SK-N-SH (cell line): Measurements from ENCODE around the gene PLET1. TPM values are rescaled to one million over a fixed set of nuclear protein-coding genes. Genes with fewer than 3 reads are reported as not detected.

Experiments used
- CTCF ChIA-PET: fragments of 300-600, 350-600 bp; formaldehyde crosslinking; extraction: SDS; loops from one replicate; lab custom pipeline; 2021; lab: Yijun Ruan, JAX
- POLR2A ChIA-PET: fragments of 350-600 bp; sonication (Branson Sonifier 250); formaldehyde crosslinking; extraction: SDS; loops from one replicate; lab custom pipeline; 2020; ENCODE audit warnings: antibody characterized with exemption, inconsistent platforms; lab: Yijun Ruan, JAX
- DNase-seq: peaks from one replicate; pipeline ENCODE4 v3.0.0; 2012
- H2AFZ ChIP-seq: fragments of 200-600 bp; sonication (generic); 2 replicates; pipeline ENCODE4 v1.8.1; 2016; ENCODE audit warnings: antibody characterized with exemption, mild to moderate bottlenecking, low read depth
- H3F3A ChIP-seq: fragments of 200-600 bp; sonication (generic); replicated peaks from 2 replicates; pipeline ENCODE3; 2016; ENCODE audit warnings: antibody characterized with exemption, mild to moderate bottlenecking; ENCODE audit not compliant: insufficient read depth
- H3K27ac ChIP-seq, 2 experiments: fragments of 200-500 bp in 1 of 2; fragments of 200-600 bp in 1 of 2; sonication (Bioruptor generic) in 1 of 2; sonication (generic), shearing (Covaris generic) in 1 of 2; 2 replicates each; pipeline versions ENCODE4 v1.5.1 to v1.6.1; 2014 to 2016; ENCODE audit warnings: low read depth in 2 of 2, inconsistent platforms in 1 of 2, low read length in 1 of 2, mild to moderate bottlenecking in 1 of 2, mixed read lengths in 1 of 2
- H3K27me3 ChIP-seq: fragments of 200-600 bp; sonication (generic), shearing (Covaris generic); 2 replicates; pipeline ENCODE4 v1.6.1; 2016; ENCODE audit warnings: mixed run types; ENCODE audit not compliant: insufficient read depth
- H3K36me3 ChIP-seq, 2 experiments: fragments of 200-500 bp in 1 of 2; fragments of 200-600 bp in 1 of 2; sonication (Bioruptor generic) in 1 of 2; sonication (generic) in 1 of 2; replicated peaks in 1 of 2; 2 replicates each; pipeline versions ENCODE3 to v1.5.1; 2014 to 2016; ENCODE audit warnings: low read length in 1 of 2, mild to moderate bottlenecking in 1 of 2; ENCODE audit not compliant: insufficient read depth in 2 of 2, control insufficient read depth in 1 of 2
- H3K4me1 ChIP-seq, 2 experiments: fragments of 200-500 bp in 1 of 2; fragments of 200-600 bp in 1 of 2; sonication (Bioruptor generic) in 1 of 2; sonication (generic), shearing (Covaris generic) in 1 of 2; 2 replicates each; pipeline versions ENCODE4 v1.5.1 to v1.6.1; 2014 to 2016; ENCODE audit warnings: low read depth in 1 of 2, low read length in 1 of 2, mixed run types in 1 of 2; ENCODE audit not compliant: insufficient read depth in 2 of 2, control insufficient read depth in 1 of 2
- H3K4me2 ChIP-seq: fragments of 200-600 bp; sonication (generic), shearing (Covaris generic); 2 replicates; pipeline ENCODE4 v1.6.1; 2017; ENCODE audit warnings: mixed run types
- H3K4me3 ChIP-seq, 2 experiments: fragments of 200-500 bp in 1 of 2; fragments of 200-600 bp in 1 of 2; sonication (Bioruptor generic) in 1 of 2; sonication (generic), shearing (Covaris generic) in 1 of 2; 2 replicates each; pipeline versions ENCODE4 v1.5.1 to v1.8.1; 2014 to 2016; ENCODE audit warnings: low read depth in 2 of 2, inconsistent platforms in 1 of 2, low read length in 1 of 2, mild to moderate bottlenecking in 1 of 2, mixed read lengths in 1 of 2, moderate library complexity in 1 of 2
- H3K79me2 ChIP-seq: fragments of 200-600 bp; sonication (generic); 2 replicates; pipeline ENCODE4 v1.8.1; 2017; ENCODE audit warnings: mild to moderate bottlenecking; ENCODE audit not compliant: insufficient read depth
- H3K9ac ChIP-seq: fragments of 200-600 bp; sonication (generic); 2 replicates; pipeline ENCODE4 v1.6.1; 2017; ENCODE audit warnings: mixed run types
- H3K9me2 ChIP-seq: fragments of 200-600 bp; sonication (generic); 2 replicates; pipeline ENCODE4 v1.6.1; 2017; ENCODE audit warnings: mixed run types
- H3K9me3 ChIP-seq: fragments of 200-600 bp; sonication (generic); 2 replicates; pipeline ENCODE4 v1.6.1; 2017; ENCODE audit warnings: mixed run types, mild to moderate bottlenecking, moderate library complexity
- H4K20me1 ChIP-seq: fragments of 200-600 bp; sonication (generic); 2 replicates; pipeline ENCODE4 v1.6.1; 2017; ENCODE audit warnings: mild to moderate bottlenecking, mixed run types; ENCODE audit not compliant: insufficient read depth
- CTCF ChIP-seq: fragments of 200-600 bp; sonication (generic); IDR thresholded peaks from 2 replicates; pipeline ENCODE4 v1.6.1; 2017; ENCODE audit warnings: antibody characterized with exemption, mild to moderate bottlenecking, moderate library complexity
- EP300 ChIP-seq, 2 experiments: IDR thresholded peaks; 2 replicates each; pipeline versions ENCODE4 v1.4.0 to v1.6.1; 2012; ENCODE audit warnings: borderline replicate concordance in 1 of 2, low read depth in 1 of 2, low read length in 1 of 2
- EZH2phosphoT487 ChIP-seq: fragments of 200-600 bp; sonication (generic); IDR thresholded peaks from 2 replicates; pipeline ENCODE4 v1.6.1; 2017; ENCODE audit warnings: low read depth, mixed run types, mild to moderate bottlenecking, antibody characterized with exemption, moderate library complexity, borderline replicate concordance
- FOXJ3 ChIP-seq: sonication (generic); formaldehyde crosslinking; IDR thresholded peaks from 2 replicates; pipeline ENCODE4 v1.5.1; 2020; ENCODE audit warnings: mild to moderate bottlenecking, missing genetic modification reagents
- GABPA ChIP-seq: IDR thresholded peaks from 2 replicates; pipeline ENCODE4 v1.4.0; 2012; ENCODE audit warnings: low read depth, mild to moderate bottlenecking
- GATA2 ChIP-seq: sonication (generic); formaldehyde crosslinking; IDR thresholded peaks from 2 replicates; pipeline ENCODE4 v1.5.0; 2020; ENCODE audit warnings: mild to moderate bottlenecking, missing genetic modification reagents
- IRF3 ChIP-seq: fragments of 150-350 bp; IDR thresholded peaks from 2 replicates; pipeline ENCODE4 v1.6.1; 2016; ENCODE audit warnings: mild to moderate bottlenecking, low read depth, low read length
- MEF2A ChIP-seq: IDR thresholded peaks from 2 replicates; pipeline ENCODE4 v1.4.0; 2012; ENCODE audit warnings: low read depth, borderline replicate concordance
- NFIC ChIP-seq: IDR thresholded peaks from 2 replicates; pipeline ENCODE4 v1.4.0; 2012; ENCODE audit warnings: borderline replicate concordance
- NRF1 ChIP-seq: IDR thresholded peaks from 2 replicates; pipeline ENCODE4 v1.6.1; 2012; ENCODE audit warnings: low read depth, mild to moderate bottlenecking, low read length
- PBX3 ChIP-seq: IDR thresholded peaks from 2 replicates; pipeline ENCODE4; 2012
- RCOR1 ChIP-seq: fragments of 150-350 bp; IDR thresholded peaks from 2 replicates; pipeline ENCODE4 v1.6.1; 2017; ENCODE audit warnings: antibody characterized with exemption, low read length
- REST ChIP-seq: IDR thresholded peaks from 2 replicates; pipeline ENCODE4 v1.6.1; 2012; ENCODE audit warnings: mild to moderate bottlenecking, low read depth, low read length, moderate library complexity
- RFX5 ChIP-seq: IDR thresholded peaks from 2 replicates; pipeline ENCODE4 v1.6.1; 2012; ENCODE audit warnings: mild to moderate bottlenecking, improper control_type of control experiment, low read length
- RXRA ChIP-seq: IDR thresholded peaks from 2 replicates; pipeline ENCODE4 v1.4.0; 2012; ENCODE audit warnings: low read depth, mild to moderate bottlenecking, borderline replicate concordance
- SIN3A ChIP-seq: IDR thresholded peaks from 2 replicates; pipeline ENCODE4 v1.6.1; 2012; ENCODE audit warnings: low read depth, mild to moderate bottlenecking, low read length, moderate library complexity, borderline replicate concordance
- TAF1 ChIP-seq: IDR thresholded peaks from 2 replicates; pipeline ENCODE4 v1.6.1; 2012; ENCODE audit warnings: low read depth, mild to moderate bottlenecking, low read length, moderate library complexity, borderline replicate concordance
- TCF12 ChIP-seq: IDR thresholded peaks from 2 replicates; pipeline ENCODE4 v1.4.0; 2012
- TEAD4 ChIP-seq: IDR thresholded peaks from 2 replicates; pipeline ENCODE4 v1.4.0; 2012; ENCODE audit warnings: mild to moderate bottlenecking, borderline replicate concordance; ENCODE audit not compliant: insufficient read depth
- USF2 ChIP-seq: fragments of 150-350 bp; IDR thresholded peaks from 2 replicates; pipeline ENCODE4 v1.6.1; 2017; ENCODE audit warnings: antibody characterized with exemption, low read length, low read depth, borderline replicate concordance
- YY1 ChIP-seq: IDR thresholded peaks from 2 replicates; pipeline ENCODE4 v1.4.0; 2012; ENCODE audit warnings: low read depth, mild to moderate bottlenecking
- WGBS: methylation state at CpG from one replicate; pipeline ENCODE4 v1.1.6; 2017; ENCODE audit warnings: low lambda C conversion rate; 5-methylcytosine and 5-hydroxymethylcytosine counted together
- polyA plus RNA-seq, 3 experiments: library from polyadenylated mRNA; depleted of rRNA; stranded (reverse); fragments of >200 nt; gene quantifications; 2 replicates each; pipeline ENCODE4 v1.2.3, GENCODE V29; 2012

The PLET1 gene
- polyA plus RNA-seq, 1 of the 3 experiments (the other 2 are of a cell fraction), result not detected

- POLR2A ChIA-PET, result no interaction called here
- no peak for TF ChIP-seq EP300 (IDR thresholded peaks at IDR 0.05; ENCODE audit: borderline replicate concordance in 1 of 2, low read depth in 1 of 2, low read length in 1 of 2)
- no peak for TF ChIP-seq USF2
- no peak for TF ChIP-seq GABPA
- no peak for TF ChIP-seq NFIC
- no peak for TF ChIP-seq NRF1
- no peak for TF ChIP-seq YY1
- no peak for TF ChIP-seq IRF3
- no peak for TF ChIP-seq GATA2
- TF ChIP-seq TCF12, result no peak
- no peak for TF ChIP-seq EZH2phosphoT487
- TF ChIP-seq SIN3A, result no peak
- no peak for TF ChIP-seq CTCF
- TF ChIP-seq FOXJ3 (CRISPR knock-in tag), result no peak
- no peak for TF ChIP-seq MEF2A
- H3K4me2 ChIP-seq, result no peak overlapping the region
- H3K36me3 ChIP-seq, result no peaks in the 10 kb centered on the region
- H3K9me3 ChIP-seq, result no peaks in the 10 kb centered on the region
- H3K79me2 ChIP-seq, result no peaks in the 10 kb centered on the region
- H3F3A ChIP-seq, result no peaks in the 10 kb centered on the region
- CTCF ChIA-PET, result interaction anchor here (1.4 to 3.1 kb wide), 3 partner anchors 13 to 74 kb away, joined by 3 to 16 read pairs (median 7); partner anchors contain the start of gene BCO2
- no peak overlapping the region for H3K4me3 ChIP-seq
- no peak overlapping the region for H2AFZ ChIP-seq
- H3K9ac ChIP-seq, result no peak overlapping the region
- H4K20me1 ChIP-seq, result no peaks in the 10 kb centered on the region
- no peaks in the 10 kb centered on the region for H3K9me2 ChIP-seq
- no peaks in the 10 kb centered on the region for H3K27me3 ChIP-seq
- H3K4me1 ChIP-seq, result no peaks in the 10 kb centered on the region
- no peak for DNase-seq
- 96% methylated on average over 17 of the region's 23 CpGs for WGBS
- H3K27ac ChIP-seq, result no peak overlapping the region
Observed at GRCh38 chr11:112206071-112206470, 54.6 kb downstream of the PLET1 start.

GRCh38 chr11:112200252-112200651, 60.4 kb downstream of the PLET1 start:
- TF ChIP-seq RFX5, result no peak
- no peak for TF ChIP-seq PBX3
- TF ChIP-seq RXRA, result no peak
- TF ChIP-seq REST, result no peak
- TF ChIP-seq GATA2, result no peak
- TF ChIP-seq RCOR1, result no peak
- TF ChIP-seq TAF1, result no peak
- no peak for TF ChIP-seq TEAD4
- TF ChIP-seq FOXJ3 (CRISPR knock-in tag), result no peak
- POLR2A ChIA-PET, result no interaction called here

More at GRCh38 chr11:112200252-112200651, 60.4 kb downstream of the PLET1 start:
- no peaks in the 10 kb centered on the region for H4K20me1 ChIP-seq
- H3K9ac ChIP-seq, result no peak overlapping the region
- H3K79me2 ChIP-seq, result no peaks in the 10 kb centered on the region
- CTCF ChIA-PET, result interaction anchor here (1.4 to 2.5 kb wide), 3 partner anchors 19 to 80 kb away, joined by 4 to 8 read pairs (median 4); partner anchors contain the start of gene BCO2
- H3K4me3 ChIP-seq, result no peak overlapping the region
- H3K4me1 ChIP-seq, result no peaks in the 10 kb centered on the region; a peak in 1 of 4 replicates
- no peak for DNase-seq
- H3K9me3 ChIP-seq, result no peaks in the 10 kb centered on the region
- H3K9me2 ChIP-seq, result 0 out of 2 replicates have a peak, but pooled peaks cover 3% of the 10 kb centered on the region
- 41% methylated on average over 2 of the region's 2 CpGs for WGBS
- H3K27ac ChIP-seq, result no peak overlapping the region
- no peaks in the 10 kb centered on the region for H3F3A ChIP-seq
- H3K27me3 ChIP-seq, result no peaks in the 10 kb centered on the region
- H3K4me2 ChIP-seq, result no peak overlapping the region
- no peak overlapping the region for H2AFZ ChIP-seq
- H3K36me3 ChIP-seq, result no peaks in the 10 kb centered on the region
